OCI-M2 (cell line): ENCODE results near the gene CHCHD6.

Source experiments
- DNase-seq: peaks from one replicate; lab custom pipeline; 2025; ENCODE audit not compliant: unreplicated experiment; lab: John Stamatoyannopoulos, UW

The CHCHD6 gene

DNA sequence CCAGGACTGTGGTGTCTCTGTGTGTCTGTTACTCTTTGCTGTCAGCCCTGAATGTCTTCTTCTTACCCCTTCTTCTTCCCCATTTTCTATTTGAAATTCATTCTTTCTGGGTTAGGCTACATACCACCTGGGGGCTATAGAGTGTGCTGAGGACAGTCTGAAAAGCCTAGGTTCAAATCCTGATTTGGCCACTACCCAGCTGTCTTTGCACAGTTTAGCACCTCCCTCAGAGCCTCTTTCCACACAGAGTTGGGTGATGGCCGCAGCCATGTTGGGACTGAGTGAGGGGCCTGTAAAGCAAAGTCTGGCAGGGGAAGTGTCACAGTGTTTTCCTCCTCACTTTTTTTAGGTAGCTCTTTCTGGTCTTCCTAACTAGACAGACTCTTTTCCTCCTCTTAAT lies 113.7 kb downstream of the CHCHD6 start:
- DNase-seq = no peak

DNA sequence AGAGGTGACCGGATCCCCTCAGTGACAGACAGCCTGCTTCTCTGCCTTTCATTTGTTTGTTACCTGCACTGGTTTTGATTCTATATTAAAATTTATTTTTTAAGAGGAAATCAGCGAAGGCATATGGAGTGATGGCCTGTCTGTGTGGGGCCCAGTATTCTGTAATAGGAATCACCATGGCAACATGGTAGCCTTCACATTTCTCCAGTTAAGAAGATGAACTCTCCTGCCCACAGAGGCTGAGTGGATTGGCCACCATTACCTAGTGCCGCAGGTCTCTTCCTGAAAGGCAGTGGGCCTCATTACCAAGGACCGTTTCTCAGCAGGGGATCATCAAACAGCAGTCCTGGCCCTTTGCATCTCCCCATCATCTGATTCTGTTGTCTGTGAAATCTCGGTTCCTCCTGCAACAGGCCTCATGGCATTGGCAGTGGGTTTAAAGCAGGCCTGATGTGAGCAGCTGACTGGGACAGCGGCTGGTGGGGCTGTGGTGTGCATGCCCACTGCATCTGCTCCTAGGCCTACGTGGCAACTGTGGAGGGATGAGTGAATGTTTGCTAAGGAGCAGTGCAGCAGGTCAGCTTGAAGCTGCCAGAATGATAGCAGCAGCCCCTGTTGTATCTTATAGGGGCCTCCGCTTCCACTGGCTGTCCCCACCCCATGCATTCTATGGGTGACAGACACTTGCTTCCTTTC lies 114.5 kb downstream of the CHCHD6 start:
- no peak for DNase-seq

DNA sequence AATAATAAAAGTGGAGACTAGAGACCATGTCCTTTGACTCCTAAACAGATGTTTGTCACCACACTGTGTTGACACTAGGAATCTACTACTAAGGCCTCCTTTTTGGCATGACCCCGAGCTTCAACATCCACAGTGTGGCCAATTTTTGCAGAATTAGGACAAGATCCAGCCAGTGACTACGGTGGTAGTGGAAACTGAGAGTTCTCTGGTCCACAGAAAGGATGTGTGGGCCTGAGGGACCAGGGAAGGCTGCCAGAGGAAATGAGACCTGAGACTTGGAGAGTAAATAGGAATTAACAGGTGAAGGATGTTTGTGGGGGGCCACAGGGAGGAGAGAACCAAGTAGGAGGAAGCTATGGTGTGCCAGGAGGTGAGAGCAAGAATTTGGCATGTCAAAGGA lies 122.7 kb downstream of the CHCHD6 start:
- DNase-seq = no peak

DNA sequence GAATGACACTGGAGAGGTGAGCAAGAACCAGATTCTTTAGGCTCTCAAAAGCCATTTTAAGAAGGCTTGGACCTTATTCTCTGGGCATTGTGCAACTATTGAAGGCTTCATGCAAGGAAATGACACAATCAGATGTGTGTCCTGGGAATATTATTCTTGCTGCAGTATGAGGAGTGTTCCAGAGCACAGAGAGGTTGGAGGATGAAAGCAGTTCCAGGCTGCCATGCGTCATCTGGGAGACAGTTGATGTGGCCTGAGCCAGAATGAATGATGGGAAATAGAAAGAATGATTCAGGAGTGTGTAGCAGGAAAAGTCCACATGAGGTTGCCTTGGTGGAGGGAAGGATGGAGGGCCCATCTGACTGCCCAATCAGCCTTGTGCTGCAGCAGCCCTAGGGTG lies 123.1 kb downstream of the CHCHD6 start:
- no peak for DNase-seq

DNA sequence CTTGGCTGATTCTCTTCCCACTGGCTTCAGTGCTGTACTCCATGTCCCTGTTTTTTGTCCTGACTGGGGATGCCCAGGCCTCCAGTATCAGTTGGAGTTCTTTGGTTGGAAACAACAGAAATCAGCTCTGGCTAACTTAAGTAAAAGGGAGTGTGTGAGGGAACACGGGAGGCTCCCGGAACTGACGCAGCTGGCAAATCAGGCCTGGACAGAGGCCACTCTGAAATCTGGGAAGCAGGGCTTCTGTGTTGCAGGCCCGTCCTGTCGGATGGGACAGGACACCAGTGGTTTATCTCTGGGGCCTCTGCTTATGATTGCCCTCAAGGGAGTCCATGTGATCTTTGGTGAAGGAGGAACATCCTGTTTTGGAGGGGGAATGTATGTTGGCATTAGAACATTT lies 124.3 kb downstream of the CHCHD6 start:
- no peak for DNase-seq

DNA sequence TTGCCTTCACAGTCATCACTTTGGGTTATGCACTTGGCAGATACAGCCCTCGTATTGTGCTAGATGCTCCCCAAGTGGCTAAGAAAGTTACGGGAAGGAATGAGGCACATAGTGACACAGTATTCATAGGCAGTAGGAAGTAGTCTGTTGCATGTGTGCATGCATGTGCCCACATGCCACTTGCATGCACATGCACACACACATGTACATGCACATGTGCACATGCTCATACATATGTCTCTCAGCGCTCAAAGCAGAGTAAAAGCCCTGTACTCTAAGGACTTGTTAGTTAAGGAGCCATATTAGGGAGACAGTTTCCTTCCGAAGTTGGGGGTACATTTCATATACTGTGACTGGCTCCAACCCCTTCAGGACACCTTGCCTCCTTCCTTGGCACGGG lies 128.9 kb downstream of the CHCHD6 start:
- no peak for DNase-seq

DNA sequence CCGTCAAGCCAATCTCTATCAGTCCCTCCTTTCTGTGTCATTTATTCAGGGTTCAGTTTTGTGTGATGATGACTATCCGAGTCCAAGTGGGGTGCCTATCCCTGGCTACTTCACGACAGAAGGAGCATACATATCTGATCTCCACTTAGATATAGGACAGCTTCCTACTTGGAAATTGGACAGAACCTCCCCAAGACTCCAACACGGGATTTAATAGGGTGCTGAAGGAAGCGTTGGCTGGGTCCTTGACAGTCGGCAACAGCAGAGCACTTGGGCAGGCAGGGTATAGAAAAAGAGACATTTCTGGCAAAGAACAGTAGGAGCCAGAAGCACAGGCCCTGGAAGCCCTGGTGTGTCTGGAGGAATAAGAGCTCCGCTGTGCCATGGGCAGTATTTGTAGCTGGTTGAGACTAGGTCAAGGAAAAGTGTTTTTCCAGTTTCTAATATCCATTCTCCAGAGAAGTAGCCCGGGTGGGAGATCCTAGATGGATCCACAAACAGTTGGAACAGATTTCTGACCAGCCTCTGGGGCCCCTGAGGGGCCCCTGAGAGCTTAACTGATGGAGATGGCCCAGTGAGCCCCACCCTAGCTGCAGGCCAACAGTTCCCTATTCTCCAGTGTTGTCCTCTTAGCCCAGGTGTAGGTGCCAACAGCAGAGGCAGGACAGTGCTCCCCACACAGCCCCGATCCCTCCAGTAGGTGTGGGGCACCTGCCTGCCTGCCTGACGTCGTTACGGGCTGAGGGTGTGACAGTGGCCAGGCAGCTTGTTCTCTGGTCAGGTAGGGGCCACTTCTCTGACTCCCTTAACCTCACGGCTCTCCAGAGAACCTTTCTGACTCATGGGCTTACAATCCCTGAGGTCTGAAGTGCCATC lies 130.8 kb downstream of the CHCHD6 start:
- no peak for DNase-seq

DNA sequence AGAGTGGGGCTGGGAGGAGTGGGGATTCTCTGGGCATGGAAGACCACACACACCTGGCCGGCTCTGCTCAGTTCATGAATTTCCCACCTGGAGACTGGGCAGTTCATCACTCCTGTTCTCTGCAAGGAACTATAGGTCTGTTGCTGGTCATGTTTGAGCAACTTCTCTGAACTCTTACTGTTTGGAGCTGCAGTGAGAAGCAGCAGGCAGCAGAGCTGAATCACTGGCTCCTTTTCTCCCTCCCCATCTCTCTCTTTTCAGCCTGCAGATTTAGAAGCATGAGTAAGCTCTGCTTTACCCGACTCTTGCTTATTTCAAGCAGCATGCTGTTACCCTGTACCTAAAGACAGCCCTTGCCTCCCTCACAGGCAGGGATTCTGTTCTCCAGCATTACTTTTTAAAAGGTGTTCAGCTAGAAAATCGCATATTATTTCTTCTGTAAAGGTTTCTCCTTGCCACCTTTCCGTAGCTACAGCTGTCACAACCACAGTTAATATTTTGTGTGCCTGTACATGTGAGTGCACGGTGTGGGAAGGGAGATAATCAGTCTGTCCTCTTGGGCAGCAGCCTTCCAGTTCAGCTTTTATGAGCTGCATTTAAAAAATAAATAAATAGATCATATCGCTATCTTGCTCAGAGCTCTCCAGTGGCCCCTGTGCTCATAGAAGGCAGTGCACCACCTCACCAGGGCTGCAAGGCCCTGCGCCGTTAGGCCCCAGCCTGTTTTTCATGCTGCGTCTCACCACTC lies 131.6 kb downstream of the CHCHD6 start:
- no peak for DNase-seq

DNA sequence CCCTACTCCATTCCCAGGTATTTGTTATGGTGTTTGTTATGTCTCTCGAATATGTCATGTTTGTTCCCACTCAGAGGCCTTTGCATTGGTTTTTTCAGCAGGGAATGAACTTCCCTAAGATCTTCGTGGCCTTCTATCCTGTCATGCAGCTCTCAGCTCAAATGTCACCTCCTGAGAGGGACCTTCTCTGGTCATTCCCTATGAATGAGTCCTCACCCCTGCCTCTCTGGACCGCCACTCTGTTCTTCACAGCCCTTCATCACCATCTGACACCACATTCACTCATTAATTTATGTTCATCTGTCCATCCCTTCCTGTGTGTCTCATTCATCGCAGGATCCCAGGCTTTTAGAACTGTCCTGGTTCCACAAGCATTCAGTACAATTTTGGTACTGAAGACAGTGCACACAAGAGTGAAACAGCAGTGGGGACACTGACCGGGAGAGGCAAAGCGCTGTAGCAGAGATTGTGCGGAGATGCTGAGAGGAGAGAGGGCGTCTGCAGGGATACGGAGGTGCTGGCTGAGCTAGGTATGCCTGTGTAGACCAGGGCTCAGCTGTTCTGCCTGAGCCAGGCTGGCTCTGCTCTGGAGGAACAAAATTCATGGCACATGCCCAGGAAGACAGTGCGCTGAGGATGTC lies 132.3 kb downstream of the CHCHD6 start:
- no peak for DNase-seq

DNA sequence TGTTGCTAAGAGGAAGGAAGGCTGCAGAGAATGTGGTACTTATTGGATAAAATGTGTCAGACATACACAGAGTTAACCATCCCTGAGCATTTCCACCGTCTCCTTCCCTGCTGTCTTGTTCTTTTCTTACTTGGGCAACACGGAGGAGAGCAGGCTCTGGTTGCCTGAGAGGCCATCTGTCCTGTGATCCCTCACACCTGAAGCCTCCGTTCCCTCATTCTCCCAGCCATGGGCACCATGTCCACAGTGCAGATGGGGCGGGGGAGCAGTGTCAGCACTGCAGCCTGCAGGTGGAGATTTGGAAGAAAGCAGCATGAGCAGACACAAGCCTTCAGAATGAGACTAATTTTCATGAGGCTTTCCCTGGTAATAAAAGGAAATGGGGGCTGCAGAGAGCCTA lies 133.7 kb downstream of the CHCHD6 start:
- DNase-seq = no peak

DNA sequence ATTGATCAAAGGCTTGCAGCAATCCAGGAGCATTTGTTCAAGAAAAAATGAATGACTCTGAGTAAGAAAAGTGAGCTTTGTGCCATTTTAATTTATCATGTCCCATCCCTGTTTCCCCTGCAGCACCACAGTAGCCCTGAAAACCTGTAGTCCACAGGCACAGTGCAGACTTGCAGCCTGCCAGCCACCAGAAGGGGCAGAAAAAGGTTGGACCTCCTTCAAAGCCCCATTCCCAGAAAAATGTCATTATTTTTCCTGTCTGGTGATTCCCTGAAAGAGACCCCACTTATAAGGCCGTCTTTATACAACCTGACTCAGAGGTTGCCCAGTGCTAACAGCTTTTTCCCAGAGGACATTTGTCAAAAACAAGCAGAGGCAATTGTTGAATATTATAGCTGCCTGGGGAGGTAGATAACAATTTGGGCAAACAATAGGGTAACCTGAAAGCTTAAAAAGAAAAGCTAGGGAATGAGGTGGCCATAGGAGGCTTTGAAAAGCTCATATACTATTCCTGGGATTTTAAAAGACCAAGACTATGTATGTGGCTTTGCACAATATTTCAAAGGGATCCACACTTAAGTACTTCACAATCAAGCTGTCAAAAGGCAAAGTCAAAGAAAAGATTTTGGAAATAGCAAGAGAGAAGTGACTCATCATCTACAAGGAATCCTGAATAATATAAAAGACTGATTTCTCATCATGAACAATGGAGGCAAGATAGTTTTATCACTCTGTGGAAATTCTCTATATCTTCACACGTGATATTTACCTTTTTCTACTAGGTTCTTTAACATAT lies 142.1 kb downstream of the CHCHD6 start:
- DNase-seq = no peak

DNA sequence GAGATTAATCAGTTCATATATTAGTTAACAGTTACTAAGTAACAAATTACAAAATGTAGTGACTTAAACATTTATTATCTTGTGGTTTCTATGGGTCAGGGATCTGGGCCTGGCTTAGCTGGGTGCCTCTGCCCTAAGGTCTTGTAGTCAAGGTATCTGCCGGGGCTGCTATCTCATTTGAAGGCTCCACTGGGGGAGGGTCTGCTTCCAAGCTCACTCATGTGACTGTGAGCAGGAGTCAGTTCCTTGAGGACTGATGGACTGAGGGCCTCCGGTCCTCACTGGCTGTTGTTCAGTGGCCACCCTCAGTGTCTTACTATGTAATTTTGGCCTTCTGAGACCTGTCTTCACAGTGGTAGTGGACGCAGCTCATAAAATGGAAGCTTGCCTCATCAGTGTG lies 143.0 kb downstream of the CHCHD6 start:
- DNase-seq = no peak

DNA sequence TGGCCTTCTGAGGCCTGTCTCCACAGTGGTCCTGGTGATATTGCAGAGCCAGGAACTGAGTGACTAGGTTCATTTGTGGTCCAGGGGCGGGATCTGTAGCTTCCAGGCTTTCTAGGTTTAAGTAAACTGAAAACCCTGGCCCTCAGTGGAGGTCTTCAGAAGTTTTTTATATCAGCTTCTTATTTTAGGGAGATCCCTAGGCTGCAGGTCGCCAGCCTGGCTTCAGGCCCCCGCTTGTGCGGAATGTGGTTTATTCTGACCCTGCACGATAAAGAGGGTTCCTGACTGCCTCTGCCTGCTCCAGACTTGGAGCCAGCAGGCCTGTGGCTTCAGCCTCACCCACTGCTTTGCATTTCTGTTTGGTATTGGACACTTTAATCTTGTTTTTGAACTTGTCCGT lies 145.0 kb downstream of the CHCHD6 start:
- no peak for DNase-seq

DNA sequence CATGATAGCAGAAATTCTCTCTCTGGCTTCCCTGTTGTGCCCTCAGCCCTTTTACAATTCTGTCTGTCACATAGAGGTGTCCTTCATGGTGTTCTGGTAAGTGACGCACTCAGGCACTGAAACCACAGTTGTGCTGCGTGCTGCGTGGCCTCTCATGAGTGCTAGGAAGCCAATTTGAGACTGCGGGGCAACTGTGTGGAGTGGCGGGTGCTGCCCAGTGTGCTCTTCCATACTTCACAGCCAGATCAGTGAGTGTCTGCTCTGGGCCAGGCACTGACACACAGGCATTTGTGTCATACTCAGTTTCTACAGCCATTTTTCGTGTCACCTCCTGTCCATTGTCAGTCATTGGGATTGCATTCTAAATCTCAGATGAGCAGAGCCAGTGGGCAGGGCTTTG lies 145.7 kb downstream of the CHCHD6 start:
- DNase-seq = no peak

DNA sequence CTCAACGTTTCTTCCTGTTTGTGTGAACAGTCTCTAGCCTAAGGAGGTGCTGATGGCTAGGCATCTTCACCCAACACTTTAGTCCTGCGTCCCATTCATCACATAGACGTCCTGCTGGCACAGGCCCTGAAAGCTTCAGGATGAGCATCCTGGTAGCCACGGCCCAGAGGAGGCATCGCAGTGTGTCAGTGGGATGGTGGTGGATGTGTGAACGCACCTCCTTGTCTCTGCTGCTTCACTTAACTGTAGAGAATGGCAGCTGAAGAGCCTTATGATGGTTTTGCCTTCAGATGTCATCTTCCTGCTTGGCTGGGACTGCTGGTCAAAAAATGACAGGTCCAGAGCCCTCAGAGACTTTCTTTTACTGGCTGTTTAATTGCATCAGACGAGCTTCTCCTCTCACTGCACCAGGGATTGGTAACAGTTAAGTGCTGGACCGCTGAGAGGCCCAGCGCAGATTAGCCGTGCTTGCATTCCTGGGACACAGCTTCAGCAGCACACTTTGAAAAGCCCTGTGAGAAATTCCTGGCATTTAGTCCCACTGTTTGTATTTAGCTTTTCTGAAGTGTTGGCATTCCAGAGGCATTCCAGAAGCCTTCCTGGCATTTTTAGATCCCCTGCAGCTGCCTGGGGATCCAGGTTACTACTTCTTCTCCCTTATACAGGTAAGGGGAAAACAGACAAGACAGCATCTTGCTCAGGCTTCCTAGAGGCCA lies 146.5 kb downstream of the CHCHD6 start:
- DNase-seq = no peak

DNA sequence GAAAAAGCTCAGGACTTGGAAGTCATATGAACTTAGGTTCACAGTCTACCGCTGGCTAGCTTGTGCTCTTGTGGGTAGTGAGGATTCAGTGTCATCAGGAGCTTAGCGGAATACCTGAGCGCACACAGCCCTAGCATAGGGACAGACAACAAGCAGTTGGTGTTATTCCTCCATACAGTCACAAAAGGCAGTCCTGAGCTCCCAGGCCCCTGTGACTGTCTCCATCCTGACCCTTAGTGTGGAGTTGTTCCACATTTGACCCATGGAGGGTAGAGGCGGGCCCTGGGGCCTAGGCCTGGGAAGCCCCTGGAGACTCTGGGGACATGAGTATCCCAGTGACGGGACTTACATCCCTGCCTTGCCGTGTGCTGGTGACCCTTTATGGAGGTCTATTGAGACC lies 147.3 kb downstream of the CHCHD6 start:
- DNase-seq = no peak

DNA sequence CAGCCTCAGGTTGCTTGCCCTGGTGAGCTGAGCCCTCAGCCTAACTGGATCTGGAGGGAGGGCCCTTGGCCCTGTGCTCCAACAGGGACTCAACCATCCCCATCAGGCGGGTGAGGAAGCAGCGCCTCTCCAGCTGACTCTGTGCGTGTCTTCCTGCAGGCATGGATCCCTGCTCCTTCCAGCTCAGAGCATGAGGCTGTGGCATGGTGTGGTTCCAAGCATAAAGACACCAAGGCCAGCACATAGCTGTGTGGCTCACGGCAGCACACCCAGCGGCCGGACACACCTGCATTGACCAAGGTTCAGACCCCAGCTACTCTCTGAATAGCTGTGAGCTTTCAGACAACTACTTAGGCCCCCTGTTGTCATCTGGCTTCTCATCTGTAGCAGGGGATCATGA lies 147.9 kb downstream of the CHCHD6 start:
- no peak for DNase-seq

DNA sequence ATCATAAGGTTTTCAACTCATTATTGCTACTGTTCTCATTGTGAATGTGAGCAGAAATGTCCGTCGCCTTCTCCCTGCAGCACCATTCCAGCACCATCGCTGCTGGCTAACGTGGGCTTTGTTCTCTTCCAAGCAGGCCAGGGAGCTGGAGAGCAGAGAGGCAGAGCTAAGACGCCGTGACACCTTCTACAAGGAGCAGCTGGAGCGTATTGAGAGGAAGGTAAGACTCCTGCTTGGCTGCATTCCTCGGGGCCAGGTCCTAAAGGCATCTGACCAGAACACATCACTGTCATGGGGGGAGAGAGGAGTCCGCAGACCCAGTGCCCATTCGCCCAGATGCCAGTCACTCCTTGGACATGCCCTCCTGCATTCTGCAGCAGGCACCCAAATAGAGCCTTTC lies 148.5 kb downstream of the CHCHD6 start:
- DNase-seq = no peak

DNA sequence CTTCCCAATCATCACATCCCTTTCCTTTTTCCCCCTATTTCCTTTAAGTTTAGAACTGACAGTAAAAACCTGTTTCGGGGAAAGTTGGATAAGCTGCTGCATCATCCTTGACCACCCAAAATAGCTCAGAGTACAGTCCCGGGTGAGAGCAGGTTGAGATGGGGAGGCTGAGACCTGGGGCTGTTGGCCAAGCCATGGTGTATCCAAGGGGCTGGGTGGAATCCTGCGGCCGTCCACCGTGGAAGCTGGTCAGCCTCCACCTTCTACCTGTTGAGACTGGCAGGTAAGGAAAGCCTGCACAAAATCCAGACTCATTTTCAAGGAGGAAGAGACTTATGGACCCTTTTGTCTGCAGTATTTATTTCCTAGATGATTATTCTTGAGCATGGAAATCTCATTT lies 150.6 kb downstream of the CHCHD6 start:
- no peak for DNase-seq

DNA sequence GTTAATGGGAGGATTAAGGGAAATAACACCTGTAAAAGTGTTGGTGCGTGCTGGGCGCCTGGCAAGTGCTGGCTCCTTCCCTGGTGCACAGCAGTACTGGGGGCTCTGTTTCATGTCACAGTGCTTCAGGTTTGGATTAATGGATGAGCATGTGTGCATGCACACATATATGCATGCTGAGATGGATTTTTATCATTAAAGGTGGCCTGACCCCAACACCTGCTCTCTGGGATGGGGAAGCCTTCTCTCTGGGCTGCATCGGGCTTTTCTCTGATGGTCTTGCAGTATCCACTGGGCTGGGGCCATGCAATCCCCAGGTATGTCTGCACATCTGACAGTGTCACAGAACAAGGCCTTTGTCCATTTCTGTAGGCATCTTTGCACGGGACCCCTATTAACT lies 151.3 kb downstream of the CHCHD6 start:
- no peak for DNase-seq
